Measurements from ENCODE around the gene KDM4B.
A peak's percentile ranks its signal among the peaks of the same experiment; 100 is the strongest.
"Not testable (repeated sequence)": the region's sequence is repeated elsewhere in the genome, so short reads cannot be mapped to it uniquely, and the experiment has no call there.

KDM4B gene

DNA sequence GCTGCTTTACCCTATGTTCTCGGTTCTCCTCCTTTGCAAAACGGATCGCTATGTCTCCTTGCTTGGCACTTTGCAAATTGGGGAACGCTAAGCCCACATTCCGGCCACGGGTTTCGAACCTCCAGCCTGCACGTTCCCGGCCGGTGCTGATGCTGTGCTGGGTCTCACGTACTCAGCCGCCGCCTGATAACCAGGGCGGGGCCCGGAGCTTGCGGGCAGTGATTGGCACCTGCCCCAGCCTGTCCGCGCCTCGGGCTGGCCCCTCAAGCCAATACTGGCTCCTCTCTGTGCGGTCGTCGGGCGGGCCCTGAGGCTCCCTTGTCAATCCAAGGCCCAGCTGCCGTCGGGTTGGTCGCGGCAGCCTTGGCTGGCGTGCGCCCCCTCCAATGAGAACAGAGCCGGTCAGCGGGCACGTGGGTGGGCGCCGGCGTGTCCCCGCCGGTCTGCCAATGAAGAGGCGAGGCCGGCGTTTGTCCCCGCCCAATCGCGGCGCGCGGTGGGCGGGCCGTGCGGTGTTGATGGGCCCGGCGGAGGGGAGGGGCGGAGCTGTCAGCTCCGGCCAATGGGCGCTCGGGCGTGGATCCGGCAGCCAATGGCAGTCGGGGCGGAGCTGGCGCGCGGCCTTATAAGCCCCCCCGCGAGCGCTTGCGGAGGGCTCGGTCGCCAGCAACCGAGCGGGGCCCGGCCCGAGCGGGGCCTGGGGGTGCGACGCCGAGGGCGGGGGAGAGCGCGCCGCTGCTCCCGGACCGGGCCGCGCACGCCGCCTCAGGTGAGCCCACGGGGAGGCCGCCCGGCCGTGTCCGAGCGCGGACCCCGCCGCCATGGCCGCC lies at the start of gene KDM4B:
TSS of gene KDM4B (plus strand) at position 652 of the 830 bp plus-strand sequence. CDS start 63,778 bp downstream, outside the sequence.
- DNase-seq: peak; percentile 96

DNA sequence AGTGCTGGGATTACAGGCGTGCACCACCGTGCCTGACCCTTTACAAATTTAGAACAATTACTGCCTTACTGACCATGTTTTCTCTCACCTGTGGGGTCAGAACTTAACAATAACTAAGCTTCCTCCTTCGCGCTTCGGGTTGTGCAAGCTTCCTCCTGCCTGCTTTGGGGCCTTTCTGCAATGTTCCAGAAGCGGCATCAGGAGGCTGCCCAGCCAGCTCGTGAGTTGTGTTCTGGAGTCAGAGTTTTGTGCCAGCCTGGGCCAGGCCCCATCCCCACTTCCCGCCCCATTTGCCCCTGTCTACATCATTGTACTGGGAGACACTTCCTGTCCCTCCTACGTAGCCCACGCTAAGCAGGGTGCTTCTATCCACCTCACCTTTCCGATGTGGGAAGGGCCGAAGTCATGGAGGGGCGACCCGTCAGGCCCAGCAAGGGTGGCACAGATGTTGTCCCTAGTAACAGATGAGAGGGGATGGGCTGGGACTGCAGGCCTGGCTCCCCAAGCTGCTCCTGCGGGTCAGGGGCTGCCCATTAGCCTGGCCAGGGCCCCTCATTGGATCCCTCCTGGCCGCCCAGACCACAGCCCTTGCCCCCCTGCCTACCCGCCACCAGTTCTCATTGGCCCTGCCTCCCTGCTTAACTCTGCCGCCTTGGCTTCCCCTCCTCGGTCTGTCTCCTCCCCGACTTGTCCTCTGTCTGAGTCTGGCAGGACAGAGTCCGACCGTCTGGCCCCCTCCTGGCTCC lies 46.2 kb upstream of the KDM4B start:
- DNase-seq: peak; percentile 19

DNA sequence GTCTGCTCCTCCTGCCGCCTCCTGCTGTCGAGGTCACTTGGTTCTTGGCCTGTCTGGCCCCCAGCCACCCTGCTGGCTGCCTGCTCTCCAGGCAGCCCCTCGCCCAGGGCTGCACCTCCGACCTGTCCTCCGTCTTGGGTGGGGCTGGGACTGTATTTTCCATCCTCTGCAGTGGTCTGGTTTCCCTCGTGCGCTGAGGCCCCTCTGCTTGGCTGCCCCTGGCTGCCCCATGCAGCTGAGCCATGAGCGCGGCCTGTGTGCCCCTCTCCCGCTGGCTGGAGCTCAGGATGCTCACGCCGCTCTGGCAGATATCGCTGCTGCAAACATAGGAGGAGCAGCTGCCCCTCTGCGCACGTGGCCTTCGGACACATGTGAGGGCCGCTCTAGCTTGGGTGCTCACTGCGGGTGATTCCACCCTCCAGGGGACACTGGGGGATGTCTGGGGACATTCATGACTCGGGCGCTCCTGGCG lies 45.6 kb upstream of the KDM4B start:
- no peak for DNase-seq

DNA sequence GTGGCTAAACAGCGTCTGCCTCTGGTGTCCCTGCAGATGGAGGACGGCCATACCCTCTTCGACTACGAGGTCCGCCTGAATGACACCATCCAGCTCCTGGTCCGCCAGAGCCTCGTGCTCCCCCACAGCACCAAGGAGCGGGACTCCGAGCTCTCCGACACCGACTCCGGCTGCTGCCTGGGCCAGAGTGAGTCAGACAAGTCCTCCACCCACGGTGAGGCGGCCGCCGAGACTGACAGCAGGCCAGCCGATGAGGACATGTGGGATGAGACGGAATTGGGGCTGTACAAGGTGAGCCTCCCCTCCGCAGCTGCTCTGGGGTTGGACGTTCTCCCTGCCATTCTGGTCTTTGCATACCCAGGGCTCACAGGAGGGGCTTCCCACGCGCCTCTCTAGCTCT lies 39.7 kb upstream of the KDM4B start:
- no peak for DNase-seq

DNA sequence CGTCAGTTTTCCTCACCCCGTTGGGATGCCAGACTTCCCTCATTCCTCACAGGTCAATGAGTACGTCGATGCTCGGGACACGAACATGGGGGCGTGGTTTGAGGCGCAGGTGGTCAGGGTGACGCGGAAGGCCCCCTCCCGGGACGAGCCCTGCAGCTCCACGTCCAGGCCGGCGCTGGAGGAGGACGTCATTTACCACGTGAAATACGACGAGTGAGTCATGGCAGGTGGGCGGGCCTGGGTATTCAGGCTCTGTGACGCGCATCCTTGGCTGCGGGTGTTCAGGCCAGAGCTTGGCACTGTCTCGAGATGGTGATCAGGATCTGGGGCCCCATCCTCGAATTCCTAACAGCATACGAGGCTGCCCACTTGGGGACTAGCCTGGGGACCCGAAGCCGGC lies 38.2 kb upstream of the KDM4B start:
- no peak for DNase-seq

DNA sequence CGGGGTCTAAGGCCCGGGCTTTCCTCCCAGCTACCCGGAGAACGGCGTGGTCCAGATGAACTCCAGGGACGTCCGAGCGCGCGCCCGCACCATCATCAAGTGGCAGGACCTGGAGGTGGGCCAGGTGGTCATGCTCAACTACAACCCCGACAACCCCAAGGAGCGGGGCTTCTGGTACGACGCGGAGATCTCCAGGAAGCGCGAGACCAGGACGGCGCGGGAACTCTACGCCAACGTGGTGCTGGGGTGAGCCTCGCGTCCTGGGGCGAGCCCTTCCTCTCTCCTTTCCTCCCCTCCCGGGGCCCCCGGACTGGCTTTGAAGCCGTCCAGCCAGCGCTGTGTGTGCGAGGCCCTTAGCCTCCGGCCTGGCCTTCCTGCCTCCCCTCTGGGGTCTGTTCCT lies 36.2 kb upstream of the KDM4B start:
- no peak for DNase-seq

DNA sequence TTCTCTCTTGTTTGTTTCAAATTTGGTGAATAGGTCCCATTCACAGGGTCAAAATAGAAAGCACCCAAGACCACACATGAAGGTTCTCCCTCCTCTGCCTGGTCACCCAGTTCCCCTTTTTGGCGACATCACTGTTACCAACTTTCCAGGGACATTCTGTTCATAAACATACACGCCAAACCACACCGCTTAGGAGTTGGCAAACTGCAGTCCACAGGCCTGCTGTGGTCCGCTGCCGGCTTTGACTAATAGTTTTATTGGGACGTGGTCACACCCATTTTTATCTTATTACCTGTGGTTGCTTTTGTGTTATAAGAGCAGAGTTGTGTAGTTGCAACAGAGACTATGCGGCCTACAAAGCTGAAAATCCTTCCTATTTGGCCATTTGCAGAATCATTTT lies 35.4 kb upstream of the KDM4B start:
- DNase-seq: no peak

DNA sequence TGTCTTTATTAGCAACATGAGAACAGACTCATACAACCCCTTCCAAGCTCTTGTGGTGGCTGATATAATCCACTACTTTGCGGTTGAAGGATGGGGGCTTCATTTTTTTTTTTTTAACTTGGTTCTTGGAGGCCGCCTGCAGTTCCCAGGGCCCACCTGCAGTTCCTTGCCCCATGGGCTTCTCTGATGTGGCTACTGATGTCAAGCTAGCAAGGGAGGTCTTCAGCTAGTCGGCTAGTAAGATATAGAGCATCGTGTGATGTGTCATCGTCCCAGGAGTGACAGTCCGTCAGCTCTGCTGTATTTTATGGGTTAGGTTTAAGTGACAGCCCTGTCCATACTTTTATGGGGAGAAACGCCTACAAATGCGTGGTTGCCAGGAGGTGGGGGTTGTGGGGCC lies 33.5 kb upstream of the KDM4B start:
- DNase-seq: no peak

DNA sequence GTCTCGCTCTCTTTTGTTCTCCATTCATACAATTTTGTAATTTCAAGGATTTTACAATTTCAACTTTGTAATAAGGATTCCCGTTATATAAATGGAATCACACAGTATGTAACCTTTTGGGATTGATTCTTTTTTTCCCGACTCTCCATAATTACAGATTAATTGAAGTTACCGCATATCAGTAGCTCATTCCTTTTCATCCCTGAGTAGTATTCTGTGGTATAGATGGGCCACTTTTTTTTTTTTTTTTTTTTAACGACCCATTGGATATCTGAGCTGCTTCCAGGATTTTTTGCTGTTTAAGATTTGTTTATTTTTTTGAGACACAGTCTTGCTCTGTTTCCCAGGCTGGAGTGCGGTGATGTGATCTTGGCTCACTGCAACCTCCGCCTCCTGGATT lies 31.9 kb upstream of the KDM4B start:
- no peak for DNase-seq

DNA sequence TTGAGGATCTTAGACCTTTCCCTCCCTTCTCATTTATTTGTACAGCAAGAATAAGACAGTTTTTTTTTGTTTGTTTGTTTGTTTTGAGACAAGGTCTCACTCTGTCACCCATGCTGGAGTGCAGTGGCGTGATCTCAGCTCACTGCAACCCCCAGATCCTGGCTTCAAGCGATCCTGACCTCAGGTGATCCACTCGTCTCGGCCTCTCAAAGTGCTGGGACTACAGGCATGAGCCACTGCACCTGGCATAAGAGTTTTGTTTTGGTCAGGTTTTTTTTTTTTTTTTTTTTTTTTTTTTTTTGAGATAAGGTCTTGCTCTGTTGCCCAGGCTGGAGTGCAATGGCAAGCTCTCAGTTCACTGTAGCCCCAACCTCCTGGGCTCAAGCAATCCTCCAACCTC lies 30.5 kb upstream of the KDM4B start:
- not testable (repeated sequence) for DNase-seq

DNA sequence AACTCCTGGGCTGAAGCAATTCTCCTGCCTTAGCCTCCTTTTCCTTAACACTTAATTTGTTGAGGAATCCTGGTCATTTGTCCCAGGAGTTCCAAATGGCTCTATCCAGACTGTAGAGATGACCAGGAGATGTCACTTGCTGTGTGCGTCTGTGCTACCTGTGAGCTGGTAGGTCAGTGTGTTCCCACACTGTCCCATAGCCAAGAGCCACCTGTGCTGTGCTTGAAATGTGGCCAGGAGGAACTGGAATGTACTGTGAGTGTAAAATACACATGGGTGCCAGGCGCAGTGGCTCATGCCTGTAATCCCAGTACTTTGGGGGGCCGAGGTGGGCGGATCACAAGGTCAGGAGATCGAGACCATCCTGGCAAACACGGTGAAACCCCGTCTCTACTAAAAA lies 29.4 kb upstream of the KDM4B start:
- DNase-seq: no peak

DNA sequence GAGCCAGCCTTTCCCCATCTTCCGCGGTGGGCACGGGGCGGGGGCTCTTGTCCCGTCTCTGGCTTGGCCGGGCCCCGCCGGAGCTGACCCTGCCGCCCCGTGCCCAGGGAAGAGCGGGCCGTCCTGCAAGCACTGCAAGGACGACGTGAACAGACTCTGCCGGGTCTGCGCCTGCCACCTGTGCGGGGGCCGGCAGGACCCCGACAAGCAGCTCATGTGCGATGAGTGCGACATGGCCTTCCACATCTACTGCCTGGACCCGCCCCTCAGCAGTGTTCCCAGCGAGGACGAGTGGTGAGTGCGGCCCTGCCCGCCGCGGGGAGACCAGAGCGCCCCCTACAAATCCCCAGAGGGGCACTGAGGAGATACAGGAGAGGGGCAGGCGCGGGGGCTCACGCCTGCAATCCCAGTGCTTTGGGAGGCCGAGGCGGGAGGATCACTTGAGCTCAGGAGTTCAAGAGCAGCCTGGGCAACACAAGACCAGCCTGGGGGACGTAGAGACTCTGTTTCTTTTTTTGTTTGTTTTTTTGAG lies 27.2 kb upstream of the KDM4B start:
- not testable (repeated sequence) for DNase-seq

DNA sequence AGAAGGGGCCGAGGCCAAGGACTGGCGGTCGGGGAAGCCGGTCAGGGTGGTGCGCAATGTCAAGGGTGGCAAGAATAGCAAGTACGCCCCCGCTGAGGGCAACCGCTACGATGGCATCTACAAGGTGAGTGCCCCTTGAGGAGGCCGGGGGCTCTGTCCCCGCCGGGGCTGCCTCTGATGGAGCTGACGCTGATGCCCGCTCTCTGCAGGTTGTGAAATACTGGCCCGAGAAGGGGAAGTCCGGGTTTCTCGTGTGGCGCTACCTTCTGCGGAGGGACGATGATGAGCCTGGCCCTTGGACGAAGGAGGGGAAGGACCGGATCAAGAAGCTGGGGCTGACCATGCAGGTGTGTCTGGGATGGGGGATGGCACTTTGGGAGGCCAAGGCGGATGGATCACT lies 18.3 kb upstream of the KDM4B start:
- not testable (repeated sequence) for DNase-seq

DNA sequence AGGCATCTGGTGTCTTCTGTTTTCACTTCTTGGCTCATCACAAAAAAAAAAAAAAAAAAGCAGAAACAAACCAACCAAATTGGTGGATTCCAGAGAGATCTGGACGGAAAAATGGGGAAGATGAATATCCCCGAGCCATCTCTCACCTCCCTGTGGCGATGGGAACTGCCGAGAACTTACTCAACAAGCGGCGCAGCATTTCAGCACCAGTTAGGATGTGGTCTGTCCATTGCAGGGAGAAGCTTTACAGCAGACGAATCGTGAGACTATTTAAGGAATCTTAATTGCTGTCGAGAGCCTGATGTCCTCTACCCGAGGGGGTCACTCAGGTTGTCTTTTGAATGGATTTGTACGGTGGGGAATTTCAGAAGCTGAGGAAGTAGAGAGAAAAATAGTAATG lies 17.3 kb upstream of the KDM4B start:
- no peak for DNase-seq

DNA sequence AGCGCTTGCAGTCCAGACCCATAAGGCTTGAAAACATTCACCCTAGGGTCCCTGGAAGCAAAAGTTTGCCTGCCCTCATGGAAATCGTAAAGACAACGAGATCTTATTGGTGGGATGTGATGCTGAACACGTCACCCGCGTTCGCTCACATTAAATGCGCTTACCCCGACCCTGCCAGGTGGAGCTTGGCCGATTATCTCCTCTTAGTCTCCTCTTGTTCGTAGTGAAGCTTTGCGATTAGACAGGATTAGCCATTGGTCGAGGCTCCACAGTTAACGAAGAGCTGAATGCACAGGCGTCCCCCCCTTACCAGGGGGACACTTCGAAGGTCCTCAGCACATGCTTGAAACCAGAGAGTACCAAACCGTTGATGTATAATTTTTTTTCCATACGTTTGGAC lies 16.0 kb upstream of the KDM4B start:
- DNase-seq: no peak

DNA sequence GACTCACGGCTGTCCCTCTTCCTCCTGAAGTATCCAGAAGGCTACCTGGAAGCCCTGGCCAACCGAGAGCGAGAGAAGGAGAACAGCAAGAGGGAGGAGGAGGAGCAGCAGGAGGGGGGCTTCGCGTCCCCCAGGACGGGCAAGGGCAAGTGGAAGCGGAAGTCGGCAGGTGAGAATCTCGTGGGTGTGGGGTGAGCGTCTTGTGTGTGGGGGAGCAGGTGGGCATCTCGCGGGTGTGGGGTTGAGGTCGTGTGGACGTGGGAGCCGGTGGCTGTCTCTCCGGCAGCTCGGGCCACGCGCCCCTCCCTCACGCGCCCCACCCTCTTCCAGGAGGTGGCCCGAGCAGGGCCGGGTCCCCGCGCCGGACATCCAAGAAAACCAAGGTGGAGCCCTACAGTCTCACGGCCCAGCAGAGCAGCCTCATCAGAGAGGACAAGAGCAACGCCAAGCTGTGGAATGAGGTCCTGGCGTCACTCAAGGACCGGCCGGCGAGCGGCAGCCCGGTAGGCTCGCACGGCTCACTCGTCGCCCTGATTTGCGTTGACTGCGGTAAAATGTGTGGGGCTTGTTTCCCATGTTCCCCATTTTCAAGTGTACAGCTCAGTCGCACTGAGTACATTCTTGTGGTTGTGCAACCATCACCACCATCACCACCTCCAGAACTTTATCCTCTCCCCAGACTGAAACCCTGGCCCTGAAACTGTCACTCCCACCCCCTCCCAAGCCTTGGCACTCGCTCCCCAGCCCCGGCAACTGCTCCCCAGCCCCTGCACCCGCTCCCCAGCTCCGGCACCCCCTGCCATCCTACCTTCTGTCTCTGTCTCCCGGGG lies 14.4 kb upstream of the KDM4B start:
- not testable (repeated sequence) for DNase-seq

DNA sequence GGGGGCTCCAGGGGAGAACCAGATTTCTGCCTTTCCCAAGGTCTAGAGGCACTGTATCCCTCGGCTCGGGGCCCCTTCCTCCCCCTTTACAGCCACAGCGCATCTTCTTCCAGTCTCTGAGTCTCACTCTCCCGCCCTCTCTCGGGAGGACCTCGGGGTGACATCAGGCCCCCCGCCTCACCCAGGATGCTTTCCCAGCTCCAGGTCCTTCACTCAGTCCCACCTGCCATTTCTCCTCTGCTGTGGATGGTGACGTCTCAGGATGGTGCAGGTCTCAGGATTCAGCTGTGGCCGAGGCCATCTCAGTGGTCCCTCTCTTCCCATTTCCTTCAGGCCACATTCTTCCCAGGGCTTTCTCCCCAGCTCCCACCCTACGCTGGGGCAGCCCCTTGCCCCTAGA lies 13.6 kb upstream of the KDM4B start:
- DNase-seq: no peak

DNA sequence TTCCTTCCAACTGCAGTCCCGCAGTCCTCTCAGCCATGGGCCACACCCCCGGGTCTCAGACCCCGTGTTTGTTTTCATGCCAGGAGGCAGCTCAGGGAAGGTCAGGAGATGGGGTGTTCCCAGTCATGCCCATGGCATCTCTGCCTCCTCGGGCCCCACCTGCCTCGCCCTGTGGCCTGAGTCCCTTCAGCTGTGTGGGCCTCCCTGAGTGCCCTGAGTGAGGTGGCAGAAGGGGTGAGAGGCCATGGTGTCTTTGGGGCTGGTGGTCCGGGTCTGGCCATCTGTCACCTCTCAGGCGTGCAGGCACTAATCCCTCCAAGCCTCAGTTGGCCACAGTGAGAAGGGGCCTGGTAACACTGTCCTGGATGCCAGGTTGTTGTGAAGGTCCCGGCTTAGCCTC lies 10.9 kb upstream of the KDM4B start:
- no peak for DNase-seq

DNA sequence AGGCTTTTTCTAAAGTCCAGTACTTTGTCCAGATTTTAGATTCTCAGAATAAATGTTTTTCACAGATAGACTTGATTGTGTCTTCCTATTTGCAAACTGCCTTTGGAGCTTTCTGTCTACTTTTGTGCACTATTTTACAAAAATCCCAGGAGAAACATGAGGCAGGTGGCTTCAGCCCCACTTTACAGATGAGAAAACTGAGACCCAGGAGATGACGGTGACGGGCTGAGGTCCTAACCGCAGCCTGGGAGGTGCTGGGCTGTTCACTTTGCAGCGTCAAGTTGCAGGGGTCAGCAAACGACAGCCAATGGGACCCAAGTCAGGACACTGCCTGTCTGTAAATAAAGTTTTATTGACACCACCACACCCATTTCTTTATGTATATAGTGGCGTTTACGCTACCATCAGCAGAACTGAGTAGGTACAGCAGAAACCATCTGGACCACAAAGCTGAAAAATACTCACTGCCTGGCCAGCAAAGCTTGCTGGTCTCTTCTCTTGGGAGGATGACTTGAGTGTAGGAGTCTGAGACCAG lies 6.8 kb upstream of the KDM4B start:
- DNase-seq: no peak

DNA sequence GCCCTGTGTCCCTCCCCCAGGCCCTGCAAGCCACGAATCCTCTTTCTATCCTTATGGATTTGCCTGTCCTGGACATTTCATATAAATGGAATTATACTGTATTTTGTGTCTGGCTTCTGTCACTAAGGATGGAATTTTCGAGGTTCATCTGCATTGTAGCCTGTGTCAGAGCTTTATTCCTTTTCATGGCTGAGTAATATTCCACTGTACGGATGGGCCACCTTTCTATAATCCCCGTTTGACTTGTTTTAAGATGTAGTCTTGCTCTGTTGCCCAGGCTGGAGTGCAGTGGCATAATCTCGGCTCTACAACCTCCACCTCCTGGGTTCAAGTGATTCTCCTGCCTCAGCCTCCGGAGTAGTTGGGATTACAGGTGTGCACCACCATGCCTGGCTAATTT lies 3.9 kb upstream of the KDM4B start:
- no peak for DNase-seq

DNA sequence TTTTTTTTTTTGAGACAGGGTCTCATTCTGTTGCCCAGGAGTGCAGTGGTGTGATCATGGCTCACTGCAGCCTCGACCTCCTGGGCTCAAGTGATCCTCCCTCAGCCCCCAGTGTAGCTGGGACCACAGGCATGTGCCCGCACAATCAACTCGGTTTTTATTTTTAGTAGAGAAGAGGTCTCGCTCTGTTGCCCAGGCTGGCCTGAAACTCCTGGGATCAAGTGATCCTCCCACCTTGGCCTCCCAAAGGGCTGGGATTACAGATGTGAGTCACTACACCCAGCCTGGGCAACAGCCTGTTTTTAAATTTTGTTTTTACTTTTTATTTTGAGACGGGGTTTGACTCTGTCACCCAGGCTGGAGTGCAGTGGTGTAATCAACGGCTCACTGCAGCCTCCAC lies 2.3 kb upstream of the KDM4B start:
- no peak for DNase-seq

DNA sequence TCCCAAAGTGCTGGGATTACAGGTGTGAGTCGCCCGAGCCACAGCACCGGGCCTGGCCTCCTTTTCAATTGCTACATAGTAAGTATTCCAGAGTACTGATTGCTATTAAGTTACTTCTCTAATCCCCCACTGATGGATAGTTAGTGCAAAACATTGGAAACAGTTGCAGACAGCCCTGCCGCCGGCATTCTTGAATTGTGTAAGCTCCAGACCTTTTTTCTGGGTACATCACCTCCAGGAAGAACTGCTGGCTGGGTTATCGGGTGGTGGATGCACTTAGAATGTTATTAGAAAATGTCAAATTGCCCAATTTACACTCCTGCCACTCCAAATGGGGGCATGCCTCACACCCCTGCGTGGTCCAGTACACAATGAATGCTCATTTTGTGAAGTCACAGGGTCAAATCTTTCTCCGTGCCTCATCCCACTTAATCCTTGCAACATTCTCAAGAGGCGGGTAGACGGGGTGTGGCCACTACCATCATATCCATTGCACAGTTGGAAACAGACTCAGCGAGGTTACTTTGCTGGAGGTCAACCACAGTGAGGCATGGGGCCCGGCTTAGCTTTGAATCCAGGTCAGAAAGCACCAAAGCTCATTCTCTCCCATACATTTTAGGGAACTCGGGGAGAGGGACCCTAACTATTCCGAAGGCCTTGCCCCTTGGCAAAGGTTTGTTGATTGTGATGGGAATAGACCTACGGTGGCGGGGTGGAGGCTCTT lies 1.0 kb upstream of the KDM4B start:
- no peak for DNase-seq

Measured in GF-D8 (cell line).